Activated T-cell treated with anti-CD3 and anti-CD28 coated beads, Interleukin-2, amount 50 U/mL, for 72 hours (primary cell): ENCODE data around the gene DUSP7. TPM values are rescaled to one million over a fixed set of nuclear protein-coding genes. Genes with fewer than 3 reads are reported as not detected.

Experiments used
- ATAC-seq, 2 donors: fragments of 150-1000 bp; cut with Tn5 transposase; replicated peaks in 1 of 2; 2 replicates each; pipeline ENCODE4 v1.10.0; 2021; ENCODE audit warnings: moderate library complexity in 2 of 2, mild to moderate bottlenecking in 1 of 2
- DNase-seq, 2 donors: peaks; one replicate each; pipeline ENCODE4 v3.0.0; 2021 to 2022; ENCODE audit warnings: mixed read lengths in 1 of 2
- H3K27ac Mint-ChIP-seq: one replicate; pipeline ENCODE4 v1.8.0; 2022; ENCODE audit warnings: mild to moderate bottlenecking, moderate library complexity, mixed read lengths
- H3K27me3 Mint-ChIP-seq: one replicate; pipeline ENCODE4 v1.8.0; 2022; ENCODE audit warnings: low read depth, mixed read lengths
- H3K36me3 Mint-ChIP-seq, 2 donors: one replicate each; pipeline ENCODE4 v1.8.0; 2022; ENCODE audit warnings: mixed read lengths in 2 of 2, mild to moderate bottlenecking in 1 of 2; ENCODE audit not compliant: insufficient read depth in 2 of 2
- H3K4me1 Mint-ChIP-seq: one replicate; pipeline ENCODE4 v1.8.0; 2022; ENCODE audit warnings: low read depth, mixed read lengths
- H3K4me3 Mint-ChIP-seq, 2 donors: one replicate each; pipeline ENCODE4 v1.8.0; 2022; ENCODE audit warnings: mild to moderate bottlenecking in 2 of 2, mixed read lengths in 2 of 2, moderate library complexity in 2 of 2
- H3K9me3 Mint-ChIP-seq, 2 donors: one replicate each; pipeline ENCODE4 v1.8.0; 2022; ENCODE audit warnings: mixed read lengths in 2 of 2
- total RNA-seq, 2 donors: library from RNA; stranded (reverse); gene quantifications; one replicate each; pipeline ENCODE4 v1.2.3, GENCODE V29; 2022

DUSP7 gene
- total RNA-seq, 2 donors from 2014 or later = 12.8 to 15.7 TPM

DNA sequence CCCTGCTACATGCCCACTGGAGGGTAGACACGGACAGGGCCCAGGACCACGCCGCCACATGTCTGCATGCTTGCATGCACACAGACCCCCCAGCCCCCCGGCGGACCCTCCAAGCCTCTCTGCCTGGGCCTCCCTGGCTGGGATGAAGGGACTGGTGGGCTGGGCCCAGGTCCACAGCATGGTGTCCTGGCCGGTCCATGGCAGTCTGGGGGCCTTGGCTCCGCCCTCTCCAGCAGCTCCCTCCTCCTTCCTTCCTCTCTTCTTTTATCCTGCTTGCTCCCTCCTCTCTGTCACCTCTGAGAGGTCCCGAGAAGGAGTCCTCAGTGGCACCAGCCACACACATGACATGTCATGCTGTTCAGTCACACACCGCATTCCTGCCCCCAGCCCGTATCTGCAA lies 24.5 kb downstream of the DUSP7 start:
- ATAC-seq (no peak), DNase-seq (no peak)
- no peaks in the 10 kb centered on the region for H3K36me3 Mint-ChIP-seq
- H3K9me3 Mint-ChIP-seq = no peaks in the 10 kb centered on the region
- no peaks in the 10 kb centered on the region for H3K4me1 Mint-ChIP-seq
- H3K27me3 Mint-ChIP-seq = no peaks in the 10 kb centered on the region
- no peak overlapping the region for H3K27ac Mint-ChIP-seq
- no peak overlapping the region for H3K4me3 Mint-ChIP-seq

DNA sequence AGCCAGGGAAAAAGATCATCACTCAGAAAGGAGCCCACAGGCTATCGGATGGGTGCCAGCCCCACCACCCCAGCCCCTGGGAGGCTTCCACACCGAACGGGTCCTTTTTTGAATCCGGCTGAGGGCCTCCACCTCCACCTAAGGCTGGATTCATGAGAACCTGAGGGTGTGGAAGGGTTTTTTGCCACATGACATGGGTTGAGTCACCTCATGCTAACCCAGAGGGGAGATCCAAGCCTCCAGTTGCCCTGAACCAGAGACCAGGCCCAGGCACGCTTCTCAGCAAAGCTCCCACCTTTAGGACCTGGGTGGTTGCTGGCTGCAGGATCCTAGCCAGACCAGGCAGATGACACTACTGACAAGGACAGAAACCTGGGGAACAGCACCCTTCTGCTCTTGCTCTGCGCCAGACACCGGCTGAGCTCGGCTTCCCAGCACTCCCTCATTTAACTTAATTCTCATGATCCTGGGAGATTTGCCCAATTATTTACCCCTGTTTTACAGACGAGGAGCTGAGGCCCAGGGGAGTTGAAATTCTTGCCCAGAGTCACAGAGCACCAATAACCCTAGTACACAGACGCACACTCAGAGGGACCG lies 25.6 kb downstream of the DUSP7 start:
- H3K4me3 Mint-ChIP-seq = no peak overlapping the region
- no peaks in the 10 kb centered on the region for H3K9me3 Mint-ChIP-seq
- H3K27me3 Mint-ChIP-seq = no peaks in the 10 kb centered on the region
- no peaks in the 10 kb centered on the region for H3K36me3 Mint-ChIP-seq
- no peak for DNase-seq
- no peak overlapping the region for H3K27ac Mint-ChIP-seq
- ATAC-seq = no peak
- H3K4me1 Mint-ChIP-seq = no peaks in the 10 kb centered on the region

DNA sequence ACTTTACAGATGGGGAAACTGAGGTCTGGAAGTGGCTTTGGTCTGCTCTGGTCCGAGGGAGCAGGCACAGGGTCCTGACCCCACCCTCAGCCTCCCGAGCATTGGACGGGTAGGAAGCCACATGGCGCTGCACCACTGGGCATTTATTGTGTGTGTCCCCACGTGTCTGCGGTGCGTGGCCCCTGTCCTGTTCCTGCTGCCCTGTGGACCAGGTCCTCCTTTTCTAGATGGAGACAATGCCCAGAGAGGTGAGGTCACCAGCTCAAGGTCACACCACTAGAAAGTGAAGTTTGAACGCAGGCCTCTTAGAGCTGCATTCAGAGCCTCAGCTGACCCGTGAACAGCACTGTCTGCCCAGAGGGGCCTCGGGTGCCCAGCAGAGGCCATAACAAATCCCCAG lies 26.8 kb downstream of the DUSP7 start:
- Mint-ChIP-seq H3K27ac (no peak overlapping the region), H3K4me1 (no peaks in the 10 kb centered on the region), H3K9me3 (no peaks in the 10 kb centered on the region), H3K4me3 (no peak overlapping the region), H3K36me3 (no peaks in the 10 kb centered on the region), H3K27me3 (no peaks in the 10 kb centered on the region)
- no peak for ATAC-seq
- no peak for DNase-seq

DNA sequence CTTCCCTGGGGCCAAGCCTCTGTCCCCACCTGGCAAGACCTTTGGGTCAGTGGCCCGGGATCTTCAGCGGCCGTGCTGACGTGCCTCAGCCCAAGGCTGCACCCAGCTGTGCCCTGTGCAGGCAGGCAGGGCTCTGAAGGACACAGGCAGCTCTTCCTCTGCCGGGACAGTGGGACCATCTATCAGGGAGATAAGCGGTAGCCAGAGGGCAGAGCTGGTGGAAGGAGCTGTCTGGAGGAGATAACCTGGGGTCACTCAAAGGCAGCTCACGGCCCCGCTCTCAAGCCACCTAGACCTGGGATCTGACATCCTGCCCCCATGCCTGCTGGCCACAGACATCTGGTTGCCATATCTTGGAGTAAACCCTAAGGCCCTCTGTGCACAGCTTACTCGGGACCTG lies 27.3 kb downstream of the DUSP7 start:
- H3K27me3 Mint-ChIP-seq = no peaks in the 10 kb centered on the region
- no peaks in the 10 kb centered on the region for H3K36me3 Mint-ChIP-seq
- H3K9me3 Mint-ChIP-seq = no peaks in the 10 kb centered on the region
- ATAC-seq (no peak), DNase-seq (no peak)
- no peak overlapping the region for H3K4me3 Mint-ChIP-seq
- H3K27ac Mint-ChIP-seq = no peak overlapping the region
- no peaks in the 10 kb centered on the region for H3K4me1 Mint-ChIP-seq

DNA sequence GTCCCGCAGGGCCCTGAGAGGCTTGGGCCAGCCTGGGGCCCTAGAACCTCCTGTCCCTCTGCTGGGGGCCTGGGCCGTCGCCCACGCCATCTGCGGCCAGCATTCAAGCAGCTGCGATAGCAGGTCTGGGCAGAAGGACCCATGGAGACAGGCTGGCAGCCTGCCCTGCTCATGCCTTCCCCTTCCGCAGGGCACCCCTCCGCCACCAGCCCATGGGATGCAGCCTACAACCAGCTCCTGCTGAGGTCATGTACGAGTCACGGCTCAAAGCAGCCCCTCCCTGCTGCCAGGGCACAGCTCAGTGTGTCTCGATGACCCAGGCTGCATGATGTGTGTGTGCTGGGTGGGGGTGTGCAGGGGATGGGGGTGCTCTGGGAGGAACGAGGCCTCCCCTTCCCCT lies 27.8 kb downstream of the DUSP7 start:
- Mint-ChIP-seq H3K36me3 (no peaks in the 10 kb centered on the region), H3K27me3 (no peaks in the 10 kb centered on the region), H3K4me1 (no peaks in the 10 kb centered on the region), H3K9me3 (no peaks in the 10 kb centered on the region), H3K27ac (no peak overlapping the region), H3K4me3 (no peak overlapping the region)
- DNase-seq = no peak
- no peak for ATAC-seq

DNA sequence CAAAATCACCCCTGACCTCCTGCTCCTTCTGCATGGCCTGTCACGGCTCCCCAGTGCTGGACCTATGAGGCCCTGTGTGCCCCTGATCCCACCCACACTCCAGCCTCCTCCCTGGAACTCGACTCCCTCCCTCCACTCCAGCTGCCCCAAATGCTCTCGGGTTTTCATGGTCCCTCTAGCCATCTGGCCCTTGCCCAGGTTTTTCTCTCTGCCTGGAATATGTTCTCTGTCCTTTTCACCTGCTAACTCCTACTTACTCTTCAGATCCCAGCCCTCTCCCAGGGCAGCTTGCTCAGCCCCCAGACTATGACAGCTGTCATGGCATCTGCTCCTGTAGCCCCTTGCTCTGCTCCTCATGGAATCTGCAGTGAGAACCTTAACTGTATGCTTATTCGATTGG lies 30.3 kb downstream of the DUSP7 start:
- DNase-seq = no peak
- no peaks in the 10 kb centered on the region for H3K4me1 Mint-ChIP-seq
- no peak overlapping the region for H3K4me3 Mint-ChIP-seq
- H3K9me3 Mint-ChIP-seq = no peaks in the 10 kb centered on the region
- no peaks in the 10 kb centered on the region for H3K27me3 Mint-ChIP-seq
- no peaks in the 10 kb centered on the region for H3K36me3 Mint-ChIP-seq
- H3K27ac Mint-ChIP-seq = no peak overlapping the region
- no peak for ATAC-seq

DNA sequence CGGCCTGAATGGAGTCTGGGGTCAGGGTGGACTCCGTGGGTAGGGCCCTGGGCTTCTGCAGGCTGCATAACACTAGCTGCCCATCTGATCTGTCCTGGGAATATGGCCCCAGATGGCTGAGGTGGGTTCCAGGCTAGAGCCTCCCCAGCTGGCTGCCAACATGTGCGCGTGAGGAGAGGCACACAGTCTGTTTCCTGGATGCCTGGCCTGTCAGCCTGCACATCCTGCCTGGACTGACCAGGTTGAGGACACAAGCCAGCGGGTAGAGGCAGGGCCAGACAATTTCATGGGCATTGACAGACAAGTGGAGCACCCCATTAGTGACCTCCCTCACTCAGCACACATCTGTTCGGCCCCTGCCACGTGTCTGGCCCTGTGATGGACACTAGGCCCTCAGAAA lies 30.9 kb downstream of the DUSP7 start:
- Mint-ChIP-seq H3K36me3 (no peaks in the 10 kb centered on the region), H3K9me3 (no peaks in the 10 kb centered on the region), H3K4me1 (no peaks in the 10 kb centered on the region), H3K27me3 (no peaks in the 10 kb centered on the region), H3K4me3 (no peak overlapping the region), H3K27ac (no peak overlapping the region)
- DNase-seq = no peak
- no peak for ATAC-seq

DNA sequence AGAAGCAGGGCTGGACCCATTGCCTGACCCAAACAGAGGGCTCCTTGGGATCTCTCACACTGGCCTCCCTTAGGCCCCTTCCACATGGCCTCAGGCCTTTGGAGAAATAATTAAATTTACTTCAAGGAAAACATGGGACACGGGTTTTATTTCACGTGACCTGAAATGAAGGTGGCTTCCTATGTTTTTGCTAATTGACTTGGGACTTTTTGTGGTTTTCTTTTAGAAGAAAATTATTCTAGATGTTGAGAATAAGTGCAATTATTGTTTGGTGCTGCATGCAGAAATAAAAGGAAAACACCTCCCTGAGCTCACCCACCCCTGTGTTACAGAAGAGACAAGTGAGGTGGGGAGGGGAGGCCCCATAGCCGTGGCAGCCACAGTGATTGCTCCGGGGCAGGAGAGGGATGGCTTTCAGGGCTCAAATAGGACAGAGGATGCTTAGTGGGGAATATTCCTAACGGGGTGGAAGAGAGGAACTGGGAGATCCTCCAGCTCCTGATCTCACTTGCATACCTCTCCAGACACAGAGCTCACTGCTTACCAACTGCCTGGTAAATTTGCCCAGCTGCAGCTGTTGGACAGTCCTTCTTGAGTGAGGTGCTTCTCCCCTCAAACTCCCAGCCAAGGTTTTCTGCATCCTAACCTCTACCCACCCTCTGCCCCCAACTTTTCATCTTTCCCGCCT lies 31.5 kb downstream of the DUSP7 start:
- no peak for DNase-seq
- H3K9me3 Mint-ChIP-seq = no peaks in the 10 kb centered on the region
- no peak for ATAC-seq
- H3K27ac Mint-ChIP-seq = no peak overlapping the region
- no peaks in the 10 kb centered on the region for H3K36me3 Mint-ChIP-seq
- no peaks in the 10 kb centered on the region for H3K4me1 Mint-ChIP-seq
- no peak overlapping the region for H3K4me3 Mint-ChIP-seq
- H3K27me3 Mint-ChIP-seq = no peaks in the 10 kb centered on the region

DNA sequence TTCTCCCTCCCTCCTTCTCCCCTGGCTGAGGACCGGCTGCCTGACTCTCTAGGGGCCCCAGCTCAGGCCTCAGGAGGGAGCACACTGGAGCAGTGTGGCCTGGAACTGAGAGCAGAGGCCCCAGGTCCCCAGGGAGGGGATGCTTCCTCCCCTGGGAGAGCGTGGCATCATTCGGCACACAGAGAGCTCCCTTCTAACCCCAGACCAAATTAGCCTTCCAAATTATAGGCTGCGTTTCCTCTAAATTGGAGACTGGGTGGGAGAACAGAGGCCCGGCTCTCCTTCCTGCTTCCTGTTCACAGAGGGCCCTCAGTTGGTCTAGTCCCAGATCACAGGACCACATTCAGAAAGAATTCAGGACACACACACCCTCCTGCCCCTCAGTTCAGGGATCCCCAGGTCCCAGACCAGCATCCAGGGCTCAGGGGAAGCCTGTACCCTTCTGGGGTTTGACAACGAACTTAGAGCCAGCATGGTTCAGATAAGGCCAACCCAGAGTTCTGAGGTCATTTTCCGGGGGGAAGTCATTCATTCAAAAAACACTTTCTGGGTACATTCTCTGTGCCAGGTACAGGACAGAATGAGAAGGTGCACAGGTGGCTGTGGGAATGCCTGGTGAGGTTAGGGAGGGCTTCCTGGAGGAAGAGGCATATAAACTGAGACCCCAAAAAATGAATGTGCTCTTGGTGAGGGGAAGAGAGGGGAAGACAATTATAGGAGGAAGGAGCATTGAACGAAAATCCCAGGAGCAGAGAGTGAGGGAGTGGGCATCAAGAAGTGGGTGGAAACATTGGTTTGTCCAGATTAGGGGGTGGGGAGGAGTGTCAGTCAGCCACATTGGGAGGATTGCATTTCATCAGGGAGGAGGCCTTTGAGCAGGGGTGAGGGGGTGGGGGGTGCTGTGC lies 32.3 kb downstream of the DUSP7 start:
- DNase-seq (no peak), ATAC-seq (no peak)

DNA sequence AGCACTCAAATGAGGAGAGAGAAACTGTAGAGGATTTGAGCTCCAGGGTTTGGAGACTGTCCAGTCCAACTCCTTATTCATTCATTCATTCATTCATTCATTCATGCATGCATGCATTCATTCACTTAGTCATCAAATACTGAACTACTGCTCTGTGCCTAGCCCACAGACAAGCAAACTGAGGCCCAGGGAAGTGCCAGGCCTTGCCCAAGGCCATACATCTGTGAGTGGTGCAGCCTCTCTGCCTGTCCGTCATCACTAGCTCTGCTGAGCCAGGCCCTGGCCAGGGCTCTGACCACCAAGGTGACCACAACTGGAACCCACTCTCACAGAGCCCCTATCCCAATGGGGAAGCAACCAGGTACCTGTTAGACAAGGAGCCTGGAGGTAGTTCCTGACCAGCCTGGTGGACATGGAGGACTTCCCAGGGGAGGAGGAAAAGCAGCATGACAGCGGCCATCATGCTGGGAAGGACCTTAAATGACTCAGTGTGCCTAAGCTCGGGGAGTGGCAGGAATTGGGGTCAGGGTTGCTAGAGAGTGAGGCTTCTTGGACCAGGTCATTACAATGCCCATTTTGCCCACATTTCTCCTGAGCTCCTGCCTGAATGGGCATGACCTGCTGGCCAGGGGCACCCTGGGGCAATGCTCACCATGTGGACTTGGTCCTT lies 33.1 kb downstream of the DUSP7 start:
- Mint-ChIP-seq H3K27ac (no peak overlapping the region), H3K36me3 (no peaks in the 10 kb centered on the region), H3K27me3 (no peaks in the 10 kb centered on the region), H3K4me1 (no peaks in the 10 kb centered on the region), H3K9me3 (no peaks in the 10 kb centered on the region), H3K4me3 (no peak overlapping the region)
- DNase-seq = no peak
- ATAC-seq = no peak

More for the DNA sequence above, 32.3 kb downstream of the DUSP7 start:
- no peaks in the 10 kb centered on the region for H3K9me3 Mint-ChIP-seq
- no peaks in the 10 kb centered on the region for H3K27me3 Mint-ChIP-seq
- no peak overlapping the region for H3K4me3 Mint-ChIP-seq
- no peaks in the 10 kb centered on the region for H3K4me1 Mint-ChIP-seq
- no peak overlapping the region for H3K27ac Mint-ChIP-seq
- H3K36me3 Mint-ChIP-seq = no peaks in the 10 kb centered on the region

DNA sequence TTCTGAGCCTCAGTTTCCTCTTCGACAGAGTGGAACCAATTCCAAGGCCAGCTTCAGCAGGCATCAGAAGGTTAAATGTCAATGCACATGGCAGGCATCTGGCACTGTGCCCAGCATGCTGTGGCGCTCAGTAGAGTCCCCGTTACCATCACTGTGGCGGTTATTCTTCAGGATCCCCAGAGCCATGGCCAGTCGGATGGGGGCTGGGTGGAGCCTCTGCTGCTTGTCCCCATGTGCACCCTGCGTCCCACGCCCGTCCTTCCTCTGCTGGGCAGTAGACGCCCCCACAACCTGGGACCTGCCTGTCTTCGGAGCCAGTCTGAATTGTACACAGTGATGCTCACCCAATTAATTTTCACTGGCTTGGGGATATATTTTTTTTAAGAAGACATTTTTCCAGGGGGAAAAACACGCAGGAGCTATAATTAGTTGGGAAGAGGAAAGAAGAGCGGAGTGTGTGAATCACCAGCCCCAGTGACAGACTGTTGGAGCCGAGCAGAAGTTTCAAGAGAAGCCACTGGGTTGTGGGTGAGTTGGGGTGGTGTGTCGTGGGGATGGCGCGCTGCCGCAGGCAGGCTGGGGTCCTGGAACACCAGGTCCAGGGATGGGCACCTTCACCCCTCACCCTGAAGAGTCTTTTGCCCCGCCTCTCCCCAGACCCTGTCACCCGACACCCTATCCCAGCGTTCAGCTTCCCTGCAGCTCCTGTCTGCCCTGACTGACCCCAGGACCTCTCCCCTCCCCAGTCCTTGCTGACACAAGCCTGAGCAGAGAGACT lies 33.9 kb downstream of the DUSP7 start:
- Mint-ChIP-seq H3K27ac (no peak overlapping the region), H3K9me3 (no peaks in the 10 kb centered on the region), H3K4me1 (no peaks in the 10 kb centered on the region), H3K36me3 (no peaks in the 10 kb centered on the region), H3K4me3 (no peak overlapping the region), H3K27me3 (no peaks in the 10 kb centered on the region)
- ATAC-seq (no peak), DNase-seq (no peak)

DNA sequence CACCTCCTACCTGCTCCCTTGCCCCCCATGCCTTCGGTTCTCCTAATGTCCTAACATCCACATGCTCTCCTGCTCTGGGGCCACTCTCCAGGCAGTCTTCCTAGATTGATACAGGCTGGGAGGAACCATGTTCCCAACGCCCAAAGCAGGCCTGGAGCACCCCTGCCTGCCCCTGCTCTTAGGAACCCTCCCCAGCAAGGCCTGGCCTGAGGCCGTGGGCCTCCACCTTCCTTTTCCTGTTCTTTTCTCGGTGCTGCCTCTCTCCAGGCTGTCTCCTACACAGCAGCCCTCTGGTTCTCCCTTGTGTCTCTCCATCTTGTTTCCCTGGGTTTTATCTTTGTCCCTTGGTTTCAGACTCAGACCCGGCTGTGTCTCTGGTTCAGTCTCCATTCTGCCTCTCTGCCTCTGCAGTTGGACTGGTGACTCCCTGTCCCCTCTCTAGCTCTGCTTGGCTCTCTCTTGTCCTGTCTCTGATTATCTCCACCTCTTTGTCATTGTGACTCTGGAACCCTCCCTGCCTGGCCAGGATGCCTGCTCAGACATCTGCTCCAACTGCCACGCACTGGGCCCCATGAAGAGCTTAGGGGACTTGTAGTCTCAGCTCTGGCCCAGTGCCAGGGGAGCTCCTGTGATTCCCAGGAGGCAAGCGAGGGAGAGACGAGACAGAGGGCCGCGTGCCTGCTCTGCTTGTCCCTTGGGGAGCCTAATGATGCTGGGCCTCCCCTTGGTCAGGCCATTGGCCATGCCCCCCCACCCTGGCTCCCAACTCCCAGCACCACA lies 34.7 kb downstream of the DUSP7 start:
- H3K4me3 Mint-ChIP-seq = no peak overlapping the region
- H3K9me3 Mint-ChIP-seq = no peaks in the 10 kb centered on the region
- no peaks in the 10 kb centered on the region for H3K36me3 Mint-ChIP-seq
- DNase-seq (no peak), ATAC-seq (no peak)
- no peaks in the 10 kb centered on the region for H3K4me1 Mint-ChIP-seq
- no peak overlapping the region for H3K27ac Mint-ChIP-seq
- no peaks in the 10 kb centered on the region for H3K27me3 Mint-ChIP-seq
